ENCODE measurements around the gene HOXD10. TPM values are rescaled to one million over a fixed set of nuclear protein-coding genes. Genes with fewer than 3 reads are reported as not detected.

Gene HOXD10
- total and polyA plus RNA-seq, 2 experiments from 2014 or later = not detected

GRCh38 chr2:176091329-176092258 lies 25.0 kb upstream of the HOXD10 start:
- H3K9me2 ChIP-seq (ENCODE audit: insufficient read depth) = no peaks in the 10 kb centered on the region
- peaks cover 99% of the 10 kb centered on the region for H3K27me3 ChIP-seq (ENCODE audit: insufficient read depth)
- Mint-ChIP-seq H3K27ac (no peak overlapping the region), H3K4me3 (peak overlapping the region; percentile 37), H3K9me3 (peaks cover 7% of the 10 kb centered on the region; the same call in 2 of the 3 replicates), H3K36me3 (ENCODE audit: low read depth) (no peaks in the 10 kb centered on the region; the same call in 2 of the 3 replicates), H3K27me3 (ENCODE audit: insufficient read depth, low read depth, poor library complexity) (peaks cover 95% of the 10 kb centered on the region), H3K4me1 (peaks cover 28% of the 10 kb centered on the region)
- H4K20me1 ChIP-seq (replicated peaks; ENCODE audit: insufficient read depth) = peaks cover 38% of the 10 kb centered on the region
- H3K4me2 ChIP-seq = peak overlapping the region; percentile 35
- H3K4me3 ChIP-seq = peak overlapping the region; percentile 42; the same call in 1 of the 2 replicates
- no peak overlapping the region for H2AFZ ChIP-seq
- ATAC-seq = peak; percentile 1; the same call in 2 of the 3 replicates
- peaks cover 51% of the 10 kb centered on the region for H3F3A ChIP-seq (replicated peaks; ENCODE audit: low read depth)
- no peak overlapping the region for H3K27ac ChIP-seq (ENCODE audit: low read depth)
- H3K36me3 ChIP-seq (ENCODE audit: insufficient read depth) = no peaks in the 10 kb centered on the region
- DNase-seq (ENCODE audit: low spot score) = peak; percentile 45
- no peaks in the 10 kb centered on the region for H3K79me2 ChIP-seq (replicated peaks; ENCODE audit: insufficient read depth)
- peaks cover 56% of the 10 kb centered on the region for H3K4me1 ChIP-seq (ENCODE audit: insufficient read depth)
- TF ChIP-seq EZH2phosphoT487 (IDR thresholded peaks at IDR 0.05; ENCODE audit: unreplicated experiment) = peak; percentile 96
- peak; percentile 95 for TF ChIP-seq EZH2 (IDR thresholded peaks at IDR 0.05; ENCODE audit: low read depth, unreplicated experiment)
- TF ChIP-seq ZNF331 (CRISPR knock-in tag; IDR thresholded peaks at IDR 0.05; ENCODE audit: low read depth) = no peak

- Mint-ChIP-seq H3K9me3 (peaks cover 4% of the 10 kb centered on the region; the same call in 2 of the 3 replicates), H3K4me1 (peaks cover 33% of the 10 kb centered on the region), H3K36me3 (ENCODE audit: low read depth) (no peaks in the 10 kb centered on the region; the same call in 2 of the 3 replicates), H3K4me3 (peak within 1 kb of the TSS; percentile 54), H3K27ac (no peak within 1 kb of the TSS), H3K27me3 (ENCODE audit: insufficient read depth, low read depth, poor library complexity) (peaks cover 95% of the 10 kb centered on the region)
- TF ChIP-seq NANOG (IDR thresholded peaks at IDR 0.05; ENCODE audit: borderline replicate concordance) = no peak
- TF ChIP-seq EZH2 (IDR thresholded peaks at IDR 0.05; ENCODE audit: low read depth, unreplicated experiment) = peak; percentile 85
- TF ChIP-seq STAT1 (IDR thresholded peaks at IDR 0.05; ENCODE audit: unreplicated experiment) = no peak
- peak; percentile 17 for TF ChIP-seq EZH2phosphoT487 (IDR thresholded peaks at IDR 0.05; ENCODE audit: unreplicated experiment)
- TF ChIP-seq REST (IDR thresholded peaks at IDR 0.05; ENCODE audit: unreplicated experiment) = no peak
- no peak for TF ChIP-seq ZNF114 (CRISPR knock-in tag; IDR thresholded peaks at IDR 0.05)
- TF ChIP-seq ETS1 (IDR thresholded peaks at IDR 0.05) = no peak
- no peak for TF ChIP-seq CTCF (conservative IDR thresholded peaks at IDR 0.05; ENCODE audit: low read depth in 2 of 2)
- Histone ChIP-seq H3K4me2 (peak within 1 kb of the TSS; percentile 76), H3F3A (replicated peaks; ENCODE audit: low read depth) (peaks cover 48% of the 10 kb centered on the region), H3K79me2 (replicated peaks; ENCODE audit: insufficient read depth) (no peaks in the 10 kb centered on the region), H2AFZ (peak within 1 kb of the TSS; percentile 38; the same call in 1 of the 2 replicates), H3K27ac (ENCODE audit: low read depth) (no peak within 1 kb of the TSS), H3K4me3 (peak within 1 kb of the TSS; percentile 47), H3K9me2 (ENCODE audit: insufficient read depth) (no peaks in the 10 kb centered on the region), H3K27me3 (ENCODE audit: insufficient read depth) (peaks cover 94% of the 10 kb centered on the region), H3K4me1 (ENCODE audit: insufficient read depth) (peaks cover 49% of the 10 kb centered on the region), H3K36me3 (ENCODE audit: insufficient read depth) (no peaks in the 10 kb centered on the region), H4K20me1 (replicated peaks; ENCODE audit: insufficient read depth) (peaks cover 33% of the 10 kb centered on the region)
- ATAC-seq = peak; percentile 49
- DNase-seq (ENCODE audit: low spot score) = peak; percentile 88
Measured at GRCh38 chr2:176092270-176093144, 24.1 kb upstream of the HOXD10 start, which contains the start of gene HOXD13. Gene HOXD13 (plus strand): TSS chr2:176092721. CDS start chr2:176092891, 170 bp downstream.

Data from GM23338 (cell line).